Nephron progenitor cell (in vitro differentiated cells): ENCODE data around the gene LYZL1.
A peak's percentile ranks its signal among the peaks of the same experiment; 100 is the strongest.

Source experiments
- DNase-seq: peaks from one replicate; pipeline ENCODE4 v3.0.0; 2021
- H3K27ac Mint-ChIP-seq: 2 replicates; pipeline ENCODE4 v1.8.0; 2021; ENCODE audit warnings: mild to moderate bottlenecking, moderate library complexity, mixed read lengths
- H3K27me3 Mint-ChIP-seq: 2 replicates; pipeline ENCODE4 v1.8.0; 2021; ENCODE audit warnings: mild to moderate bottlenecking, low read depth, mixed read lengths; ENCODE audit not compliant: poor library complexity
- H3K36me3 Mint-ChIP-seq: 2 replicates; pipeline ENCODE4 v1.8.0; 2021; ENCODE audit warnings: low read depth, mixed read lengths
- H3K4me1 Mint-ChIP-seq: 2 replicates; pipeline ENCODE4 v1.8.0; 2021; ENCODE audit warnings: mixed read lengths
- H3K4me3 Mint-ChIP-seq: 2 replicates; pipeline ENCODE4 v1.8.0; 2021; ENCODE audit warnings: mild to moderate bottlenecking, moderate library complexity, mixed read lengths
- H3K9me3 Mint-ChIP-seq: 2 replicates; pipeline ENCODE4 v1.8.0; 2021; ENCODE audit warnings: mild to moderate bottlenecking, moderate library complexity, mixed read lengths
- TF ChIP-seq, protein P1 (sequence below): fragments of 200-600 bp; sonication (generic); IDR thresholded peaks from 2 replicates; pipeline ENCODE4 v1.5.0; 2021; ENCODE audit warnings: antibody characterized with exemption

The LYZL1 gene

GRCh38 chr10:29256586-29256985 is 32.3 kb upstream of the LYZL1 start:
- H3K27me3 Mint-ChIP-seq = no peaks in the 10 kb centered on the region
- peaks cover 3% of the 10 kb centered on the region for H3K9me3 Mint-ChIP-seq
- H3K4me3 Mint-ChIP-seq = peak overlapping the region; percentile 47
- peaks cover 63% of the 10 kb centered on the region for H3K4me1 Mint-ChIP-seq
- H3K27ac Mint-ChIP-seq = peak overlapping the region; percentile 98
- no peaks in the 10 kb centered on the region for H3K36me3 Mint-ChIP-seq
- no peak for DNase-seq
- TF ChIP-seq, protein P1, sequence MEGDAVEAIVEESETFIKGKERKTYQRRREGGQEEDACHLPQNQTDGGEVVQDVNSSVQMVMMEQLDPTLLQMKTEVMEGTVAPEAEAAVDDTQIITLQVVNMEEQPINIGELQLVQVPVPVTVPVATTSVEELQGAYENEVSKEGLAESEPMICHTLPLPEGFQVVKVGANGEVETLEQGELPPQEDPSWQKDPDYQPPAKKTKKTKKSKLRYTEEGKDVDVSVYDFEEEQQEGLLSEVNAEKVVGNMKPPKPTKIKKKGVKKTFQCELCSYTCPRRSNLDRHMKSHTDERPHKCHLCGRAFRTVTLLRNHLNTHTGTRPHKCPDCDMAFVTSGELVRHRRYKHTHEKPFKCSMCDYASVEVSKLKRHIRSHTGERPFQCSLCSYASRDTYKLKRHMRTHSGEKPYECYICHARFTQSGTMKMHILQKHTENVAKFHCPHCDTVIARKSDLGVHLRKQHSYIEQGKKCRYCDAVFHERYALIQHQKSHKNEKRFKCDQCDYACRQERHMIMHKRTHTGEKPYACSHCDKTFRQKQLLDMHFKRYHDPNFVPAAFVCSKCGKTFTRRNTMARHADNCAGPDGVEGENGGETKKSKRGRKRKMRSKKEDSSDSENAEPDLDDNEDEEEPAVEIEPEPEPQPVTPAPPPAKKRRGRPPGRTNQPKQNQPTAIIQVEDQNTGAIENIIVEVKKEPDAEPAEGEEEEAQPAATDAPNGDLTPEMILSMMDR = no peak

- peak; percentile 28 for DNase-seq
- peak overlapping the region; percentile 98 for H3K27ac Mint-ChIP-seq
- peaks cover 63% of the 10 kb centered on the region for H3K4me1 Mint-ChIP-seq
- no peaks in the 10 kb centered on the region for H3K36me3 Mint-ChIP-seq
- H3K9me3 Mint-ChIP-seq = peaks cover 3% of the 10 kb centered on the region
- peak overlapping the region; percentile 47 for H3K4me3 Mint-ChIP-seq
- TF ChIP-seq, protein P1 = no peak
- H3K27me3 Mint-ChIP-seq = no peaks in the 10 kb centered on the region
These were observed 31.6 kb upstream of the LYZL1 start for GRCh38 chr10:29257106-29257783.

GRCh38 chr10:29257784-29258135 is 31.1 kb upstream of the LYZL1 start:
- TF ChIP-seq, protein P1 = no peak
- Mint-ChIP-seq H3K4me1 (peaks cover 60% of the 10 kb centered on the region), H3K27ac (peak overlapping the region; percentile 98), H3K9me3 (peaks cover 3% of the 10 kb centered on the region), H3K4me3 (no peak overlapping the region), H3K27me3 (no peaks in the 10 kb centered on the region), H3K36me3 (no peaks in the 10 kb centered on the region)
- DNase-seq = no peak

DNA sequence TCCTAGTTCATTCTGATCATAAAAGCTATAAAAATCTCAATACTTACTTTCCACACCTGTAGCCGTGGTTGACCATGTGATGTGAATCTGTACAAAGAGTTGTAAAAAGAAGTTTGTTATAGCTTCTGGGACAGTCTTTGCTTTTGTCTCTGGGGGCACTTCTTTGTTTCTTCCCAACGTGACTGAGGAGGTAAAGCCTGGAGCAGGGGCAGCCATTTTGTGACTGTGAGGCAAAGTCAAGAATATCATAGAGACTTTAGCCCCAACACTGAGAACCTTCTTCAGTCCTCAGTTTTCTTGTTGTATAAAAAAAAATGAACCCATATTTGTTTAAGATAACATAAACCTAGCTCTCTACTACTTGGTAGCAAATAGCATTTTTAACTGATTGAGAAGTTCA is 29.4 kb upstream of the LYZL1 start:
- Mint-ChIP-seq H3K9me3 (peaks cover 3% of the 10 kb centered on the region), H3K27ac (no peak overlapping the region), H3K4me1 (peaks cover 42% of the 10 kb centered on the region), H3K4me3 (no peak overlapping the region), H3K36me3 (no peaks in the 10 kb centered on the region), H3K27me3 (no peaks in the 10 kb centered on the region)
- no peak for DNase-seq
- TF ChIP-seq, protein P1 = no peak

- Mint-ChIP-seq H3K27me3 (no peaks in the 10 kb centered on the region), H3K4me1 (peaks cover 7% of the 10 kb centered on the region), H3K36me3 (no peaks in the 10 kb centered on the region), H3K9me3 (peaks cover 3% of the 10 kb centered on the region), H3K4me3 (no peak overlapping the region), H3K27ac (no peak overlapping the region)
- no peak for DNase-seq
- TF ChIP-seq, protein P1 = no peak
These were observed 25.4 kb upstream of the LYZL1 start for GRCh38 chr10:29263506-29263905.

DNA sequence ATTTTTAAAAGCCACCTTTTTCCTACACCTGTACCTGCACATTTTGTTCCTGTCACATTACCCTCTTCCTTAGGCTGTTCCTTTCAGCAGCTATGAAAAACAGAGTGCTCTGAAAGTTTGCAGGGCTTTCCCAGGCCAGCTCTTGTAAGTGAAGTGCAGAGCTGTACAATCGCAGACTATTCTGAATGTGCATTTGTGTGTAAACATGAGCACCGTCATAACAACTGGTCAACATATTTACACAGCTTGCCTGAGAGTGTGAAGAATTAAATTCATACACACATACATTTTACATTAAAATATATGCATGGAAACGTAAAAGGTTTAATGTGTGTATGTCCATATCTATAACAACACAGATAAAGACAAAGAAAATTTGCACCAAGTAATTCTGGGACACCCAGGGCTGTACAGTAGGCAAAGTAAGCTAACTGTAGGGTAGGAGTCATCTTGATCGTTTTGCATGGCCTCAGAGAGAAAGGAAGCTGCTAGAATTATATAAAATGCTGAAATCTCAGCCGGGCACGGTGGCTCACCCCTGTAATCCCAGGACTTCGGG is 23.6 kb upstream of the LYZL1 start:
- H3K4me3 Mint-ChIP-seq = no peak overlapping the region
- H3K27ac Mint-ChIP-seq = peak overlapping the region; percentile 73
- TF ChIP-seq, protein P1 = no peak
- peaks cover 5% of the 10 kb centered on the region for H3K4me1 Mint-ChIP-seq
- no peak for DNase-seq
- peaks cover 8% of the 10 kb centered on the region for H3K36me3 Mint-ChIP-seq
- H3K9me3 Mint-ChIP-seq = peaks cover 13% of the 10 kb centered on the region
- no peaks in the 10 kb centered on the region for H3K27me3 Mint-ChIP-seq
